Fibroblast of mammary gland (primary cell): ENCODE measurements around the gene JARID2.

Source experiments
- DNase-seq: peaks from one replicate; pipeline ENCODE4 v3.0.0-alpha.2; 2010; ENCODE audit warnings: low read depth
- H3K4me3 ChIP-seq: 2 replicates; pipeline ENCODE4 v1.5.1; 2011; ENCODE audit warnings: low read depth, mild to moderate bottlenecking, low read length, moderate library complexity; ENCODE audit not compliant: control insufficient read depth
- CTCF ChIP-seq: conservative IDR thresholded peaks from 2 replicates; pipeline ENCODE4 v1.5.1; 2011; ENCODE audit warnings: low read depth, low read length, inconsistent platforms; ENCODE audit not compliant: control insufficient read depth, insufficient read depth

JARID2 gene

GRCh38 chr6:15218401-15218800, 27.5 kb upstream of the JARID2 start:
- no peak overlapping the region for H3K4me3 ChIP-seq
- no peak for DNase-seq
- no peak for TF ChIP-seq CTCF

GRCh38 chr6:15220062-15220461, 25.8 kb upstream of the JARID2 start:
- no peak for DNase-seq
- no peak for TF ChIP-seq CTCF
- H3K4me3 ChIP-seq = no peak overlapping the region

- H3K4me3 ChIP-seq = no peak overlapping the region
- no peak for DNase-seq
- TF ChIP-seq CTCF = no peak
Measured at GRCh38 chr6:15227827-15228318, 18.0 kb upstream of the JARID2 start.

GRCh38 chr6:15230827-15231226, 15.0 kb upstream of the JARID2 start:
- no peak for DNase-seq
- H3K4me3 ChIP-seq = no peak overlapping the region
- TF ChIP-seq CTCF = no peak

GRCh38 chr6:15232836-15233510, 12.9 kb upstream of the JARID2 start:
- no peak for DNase-seq
- no peak for TF ChIP-seq CTCF
- H3K4me3 ChIP-seq = no peak overlapping the region

- no peak for TF ChIP-seq CTCF
- DNase-seq = no peak
- H3K4me3 ChIP-seq = no peak overlapping the region
Measured at GRCh38 chr6:15234068-15234758, 11.7 kb upstream of the JARID2 start.
